Calu3 (cell line): ENCODE data around the gene SYTL1. TPM values are rescaled to one million over a fixed set of nuclear protein-coding genes. Genes with fewer than 3 reads are reported as not detected.
A peak's percentile ranks its signal among the peaks of the same experiment; 100 is the strongest.

Experiments used
- BruUV-seq: library from RNA; stranded (reverse); fragments of 400-500 nt; replicated peaks from 2 replicates; lab custom pipeline; 2021; lab: Mats Ljungman, UMichigan
- CTCF ChIA-PET: fragments of 300-600 bp; sonication (Branson Sonifier 250); formaldehyde crosslinking; loops from one replicate; lab custom pipeline; 2022; ENCODE audit warnings: antibody characterized with exemption; lab: Charles Lee
- DNase-seq: peaks from one replicate; pipeline ENCODE4 v3.0.0; 2022
- H3K27ac Mint-ChIP-seq: one replicate; pipeline ENCODE4 v1.8.0; 2022; ENCODE audit warnings: mixed read lengths; ENCODE audit not compliant: unreplicated experiment
- H3K27me3 Mint-ChIP-seq: one replicate; pipeline ENCODE4 v1.8.0; 2022; ENCODE audit warnings: mixed read lengths; ENCODE audit not compliant: unreplicated experiment
- H3K36me3 Mint-ChIP-seq: one replicate; pipeline ENCODE4 v1.8.0; 2022; ENCODE audit warnings: mild to moderate bottlenecking, moderate library complexity, mixed read lengths; ENCODE audit not compliant: insufficient read depth, unreplicated experiment
- H3K4me1 Mint-ChIP-seq: one replicate; pipeline ENCODE4 v1.8.0; 2022; ENCODE audit warnings: mild to moderate bottlenecking, low read depth, mixed read lengths; ENCODE audit not compliant: unreplicated experiment
- H3K4me3 Mint-ChIP-seq: one replicate; pipeline ENCODE4 v1.8.0; 2022; ENCODE audit warnings: mild to moderate bottlenecking, low read depth, moderate library complexity, mixed read lengths; ENCODE audit not compliant: unreplicated experiment
- H3K9me3 Mint-ChIP-seq: one replicate; pipeline ENCODE4 v1.8.0; 2022; ENCODE audit warnings: low read depth, mixed read lengths; ENCODE audit not compliant: unreplicated experiment
- intact Hi-C: fragments of 100-400 bp; cut with micrococcal nuclease; formaldehyde crosslinking; loops from one replicate; pipeline ENCODE4 v1.10.0; 2022; ENCODE audit not compliant: unreplicated experiment
- total RNA-seq: library from RNA; stranded (reverse); gene quantifications from 2 replicates; pipeline ENCODE4 v1.2.3, GENCODE V29; 2022
- TF ChIP-seq, protein P1 (sequence below): fragments of 200-600 bp; IDR thresholded peaks from one replicate; pipeline ENCODE4 v1.8.0; 2022; ENCODE audit warnings: antibody characterized with exemption; ENCODE audit not compliant: unreplicated experiment

Gene SYTL1
- total RNA-seq, 1 experiment from 2014 or later = 15.0 TPM

DNA sequence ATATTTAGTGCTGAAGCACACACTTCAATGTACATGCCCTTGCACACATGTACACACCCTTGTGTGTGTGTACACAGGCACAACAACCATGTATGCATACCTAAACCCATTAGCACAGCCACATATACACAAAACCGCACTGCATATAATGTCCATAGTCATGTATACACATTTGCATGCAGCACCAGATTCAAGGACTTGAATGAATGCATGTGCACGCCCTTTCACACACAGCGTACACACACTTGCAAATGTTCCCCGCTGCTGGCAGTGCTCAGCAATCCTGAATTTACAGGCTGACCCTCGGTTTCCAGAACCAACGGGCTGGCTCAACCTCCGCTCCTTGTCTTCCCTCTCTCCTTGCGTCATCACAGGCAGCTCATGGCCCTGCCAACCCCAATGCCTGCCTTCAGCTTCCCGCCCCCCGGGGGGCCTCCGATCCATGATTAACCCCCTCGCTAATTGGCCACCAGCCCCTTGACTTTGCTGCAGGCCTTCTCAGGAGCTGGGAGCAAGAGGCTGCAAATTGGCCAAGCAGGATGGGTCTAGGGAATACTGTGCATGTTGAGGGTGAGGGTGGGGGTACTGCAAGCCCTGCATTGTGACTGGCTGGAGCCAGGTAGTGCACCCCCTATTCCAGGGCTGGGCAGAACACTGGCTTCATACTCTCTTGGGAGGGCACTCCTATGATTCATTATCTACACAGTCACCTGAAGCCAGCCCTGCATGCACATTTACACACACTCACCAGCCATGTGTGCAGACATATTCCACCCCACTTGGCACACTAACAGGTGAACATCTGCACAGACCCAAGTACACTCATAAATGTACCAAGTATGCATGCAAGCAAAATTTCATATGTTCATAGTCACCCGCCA is 58.5 kb downstream of the SYTL1 start:
- no peak overlapping the region for H3K4me3 Mint-ChIP-seq
- intact Hi-C loops = loop anchor here (5.0 kb wide), 1 partner anchor 207 kb away; no protein-coding TSS in a partner anchor
- H3K27ac Mint-ChIP-seq = no peak overlapping the region
- no peaks in the 10 kb centered on the region for H3K4me1 Mint-ChIP-seq
- H3K27me3 Mint-ChIP-seq = no peaks in the 10 kb centered on the region
- no TSS peak for BruUV-seq
- H3K9me3 Mint-ChIP-seq = no peaks in the 10 kb centered on the region
- CTCF ChIA-PET = no interaction called here
- peaks cover 20% of the 10 kb centered on the region for H3K36me3 Mint-ChIP-seq
- DNase-seq = no peak
- TF ChIP-seq, protein P1, sequence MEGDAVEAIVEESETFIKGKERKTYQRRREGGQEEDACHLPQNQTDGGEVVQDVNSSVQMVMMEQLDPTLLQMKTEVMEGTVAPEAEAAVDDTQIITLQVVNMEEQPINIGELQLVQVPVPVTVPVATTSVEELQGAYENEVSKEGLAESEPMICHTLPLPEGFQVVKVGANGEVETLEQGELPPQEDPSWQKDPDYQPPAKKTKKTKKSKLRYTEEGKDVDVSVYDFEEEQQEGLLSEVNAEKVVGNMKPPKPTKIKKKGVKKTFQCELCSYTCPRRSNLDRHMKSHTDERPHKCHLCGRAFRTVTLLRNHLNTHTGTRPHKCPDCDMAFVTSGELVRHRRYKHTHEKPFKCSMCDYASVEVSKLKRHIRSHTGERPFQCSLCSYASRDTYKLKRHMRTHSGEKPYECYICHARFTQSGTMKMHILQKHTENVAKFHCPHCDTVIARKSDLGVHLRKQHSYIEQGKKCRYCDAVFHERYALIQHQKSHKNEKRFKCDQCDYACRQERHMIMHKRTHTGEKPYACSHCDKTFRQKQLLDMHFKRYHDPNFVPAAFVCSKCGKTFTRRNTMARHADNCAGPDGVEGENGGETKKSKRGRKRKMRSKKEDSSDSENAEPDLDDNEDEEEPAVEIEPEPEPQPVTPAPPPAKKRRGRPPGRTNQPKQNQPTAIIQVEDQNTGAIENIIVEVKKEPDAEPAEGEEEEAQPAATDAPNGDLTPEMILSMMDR = no peak

DNA sequence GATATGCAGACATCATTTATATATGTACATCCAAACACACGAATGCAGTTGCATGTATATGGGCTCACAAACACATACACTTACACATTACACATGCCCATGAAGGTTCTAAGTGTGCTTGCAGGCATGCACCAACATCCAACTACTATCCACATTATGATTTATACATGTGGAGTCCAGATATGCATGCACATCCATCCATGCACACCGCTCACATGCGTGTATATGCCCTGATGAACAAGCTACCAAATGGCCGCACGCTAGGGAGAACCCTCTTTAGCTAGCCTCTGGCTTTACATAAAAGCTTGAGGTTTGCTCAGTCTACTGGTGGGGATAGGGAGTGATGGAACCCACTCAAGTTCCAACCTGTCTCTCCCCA is 59.1 kb downstream of the SYTL1 start:
- Mint-ChIP-seq H3K27ac (no peak overlapping the region), H3K4me1 (no peaks in the 10 kb centered on the region), H3K9me3 (no peaks in the 10 kb centered on the region), H3K36me3 (peaks cover 20% of the 10 kb centered on the region), H3K4me3 (no peak overlapping the region), H3K27me3 (no peaks in the 10 kb centered on the region)
- TF ChIP-seq, protein P1 = no peak
- no peak for DNase-seq
- BruUV-seq = no TSS peak
- CTCF ChIA-PET = interaction anchor here (0.5 kb wide), 1 partner anchor 9 kb away, joined by 5 read pairs; the partner anchor contains the start of gene GPR3
- intact Hi-C loops = loop anchor here (5.0 kb wide), 1 partner anchor 206 kb away; no protein-coding TSS in a partner anchor

DNA sequence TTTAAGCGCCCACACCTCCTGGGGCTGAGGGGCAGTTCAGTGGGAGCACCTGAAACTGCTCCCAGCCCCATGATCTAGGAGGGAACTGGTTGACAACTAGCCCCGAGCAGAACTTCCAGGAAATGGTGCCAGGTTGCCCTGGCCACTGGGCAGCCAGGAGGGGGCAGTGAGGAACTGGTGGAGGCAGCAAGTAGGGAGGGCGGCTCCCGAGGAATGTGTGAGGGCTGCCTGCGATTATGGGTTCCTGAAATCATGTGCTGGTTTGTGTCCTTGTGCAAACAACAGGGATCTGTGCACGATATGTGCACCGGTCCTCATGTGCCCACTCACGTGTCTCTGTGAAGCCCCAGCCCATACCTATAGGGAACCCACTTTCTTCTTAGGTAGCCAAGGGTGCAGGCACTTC is 60.5 kb downstream of the SYTL1 start:
- Mint-ChIP-seq H3K9me3 (no peaks in the 10 kb centered on the region), H3K4me1 (no peaks in the 10 kb centered on the region), H3K27me3 (no peaks in the 10 kb centered on the region), H3K36me3 (peaks cover 19% of the 10 kb centered on the region), H3K4me3 (no peak overlapping the region), H3K27ac (no peak overlapping the region)
- DNase-seq = peak; percentile 65
- TF ChIP-seq, protein P1 = peak; percentile 11
- intact Hi-C loops = loop anchor here (5.0 kb wide), 1 partner anchor 205 kb away; no protein-coding TSS in a partner anchor
- no TSS peak for BruUV-seq
- CTCF ChIA-PET = no interaction called here

DNA sequence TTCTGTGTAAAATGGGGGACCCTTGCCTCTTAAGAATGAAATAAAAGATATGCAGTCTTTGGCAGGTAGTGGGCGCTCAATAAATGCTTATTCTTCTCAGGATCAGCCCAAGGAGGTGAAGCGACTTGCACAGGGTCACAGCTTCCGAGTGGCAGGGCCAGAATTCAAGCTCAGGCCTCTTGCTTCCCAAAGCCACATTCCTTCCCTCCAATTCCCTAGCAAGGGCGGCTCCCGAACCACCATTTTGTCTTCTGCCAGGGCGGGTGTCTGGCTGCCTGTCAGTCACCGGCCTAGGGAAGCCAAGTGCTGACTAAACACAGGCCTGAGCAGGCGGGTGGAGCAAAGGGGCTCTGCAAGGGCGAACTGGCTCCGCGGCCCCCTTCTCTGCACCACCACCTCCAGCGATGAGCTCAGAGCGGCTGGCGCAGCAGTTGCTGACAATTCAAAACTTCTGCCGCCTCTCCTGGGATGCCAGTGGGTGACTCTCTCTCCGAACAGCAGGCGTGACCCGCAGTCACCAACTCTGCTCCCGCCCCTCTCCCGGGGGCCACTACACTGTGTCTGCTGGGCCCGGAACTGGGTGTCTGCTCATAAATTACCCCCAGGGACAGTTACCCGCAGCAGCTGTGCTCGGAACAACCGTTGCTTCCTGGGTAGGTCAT is 61.4 kb downstream of the SYTL1 start:
- CTCF ChIA-PET = no interaction called here

More for the DNA sequence above, 61.4 kb downstream of the SYTL1 start:
- intact Hi-C loops = loop anchor here (5.0 kb wide), 1 partner anchor 204 kb away; no protein-coding TSS in a partner anchor
- H3K9me3 Mint-ChIP-seq = no peaks in the 10 kb centered on the region
- H3K27ac Mint-ChIP-seq = no peak overlapping the region
- no peak overlapping the region for H3K4me3 Mint-ChIP-seq
- TF ChIP-seq, protein P1 = no peak
- BruUV-seq = no TSS peak
- no peaks in the 10 kb centered on the region for H3K27me3 Mint-ChIP-seq
- no peaks in the 10 kb centered on the region for H3K4me1 Mint-ChIP-seq
- DNase-seq = no peak
- H3K36me3 Mint-ChIP-seq = peaks cover 17% of the 10 kb centered on the region

Other genes starting within 250 kb of the SYTL1 start
- gene SLC9A1, start 186.9 kb upstream of the SYTL1 start, total RNA-seq = 16.4 and 17.4 TPM in 2 replicates
- 10.8 and 13.1 TPM in 2 replicates for gene WDTC1, start 107.4 kb upstream of the SYTL1 start, total RNA-seq
- 30.4 and 32.6 TPM in 2 replicates for gene TMEM222, start 19.9 kb upstream of the SYTL1 start, total RNA-seq
- 10.3 and 14.3 TPM in 2 replicates for gene MAP3K6, start 24.9 kb downstream of the SYTL1 start, total RNA-seq
- gene FCN3, start 32.8 kb downstream of the SYTL1 start, total RNA-seq = not detected in 2 replicates
- gene CD164L2, start 41.3 kb downstream of the SYTL1 start, total RNA-seq = not detected in 2 replicates
- gene GPR3, start 50.6 kb downstream of the SYTL1 start, total RNA-seq = 1.3 and 1.9 TPM in 2 replicates
- gene WASF2, start 148.1 kb downstream of the SYTL1 start, total RNA-seq = 79.5 and 84.2 TPM in 2 replicates